GM18499 (cell line): ENCODE measurements around the gene TMEM132D.

Experiments used
- ATAC-seq: cut with Tn5 transposase; IDR thresholded peaks from one replicate; pipeline ENCODE4 v1.9.1; 2021; ENCODE audit warnings: moderate number of reproducible peaks; ENCODE audit not compliant: insufficient read depth, unreplicated experiment

Gene TMEM132D

DNA sequence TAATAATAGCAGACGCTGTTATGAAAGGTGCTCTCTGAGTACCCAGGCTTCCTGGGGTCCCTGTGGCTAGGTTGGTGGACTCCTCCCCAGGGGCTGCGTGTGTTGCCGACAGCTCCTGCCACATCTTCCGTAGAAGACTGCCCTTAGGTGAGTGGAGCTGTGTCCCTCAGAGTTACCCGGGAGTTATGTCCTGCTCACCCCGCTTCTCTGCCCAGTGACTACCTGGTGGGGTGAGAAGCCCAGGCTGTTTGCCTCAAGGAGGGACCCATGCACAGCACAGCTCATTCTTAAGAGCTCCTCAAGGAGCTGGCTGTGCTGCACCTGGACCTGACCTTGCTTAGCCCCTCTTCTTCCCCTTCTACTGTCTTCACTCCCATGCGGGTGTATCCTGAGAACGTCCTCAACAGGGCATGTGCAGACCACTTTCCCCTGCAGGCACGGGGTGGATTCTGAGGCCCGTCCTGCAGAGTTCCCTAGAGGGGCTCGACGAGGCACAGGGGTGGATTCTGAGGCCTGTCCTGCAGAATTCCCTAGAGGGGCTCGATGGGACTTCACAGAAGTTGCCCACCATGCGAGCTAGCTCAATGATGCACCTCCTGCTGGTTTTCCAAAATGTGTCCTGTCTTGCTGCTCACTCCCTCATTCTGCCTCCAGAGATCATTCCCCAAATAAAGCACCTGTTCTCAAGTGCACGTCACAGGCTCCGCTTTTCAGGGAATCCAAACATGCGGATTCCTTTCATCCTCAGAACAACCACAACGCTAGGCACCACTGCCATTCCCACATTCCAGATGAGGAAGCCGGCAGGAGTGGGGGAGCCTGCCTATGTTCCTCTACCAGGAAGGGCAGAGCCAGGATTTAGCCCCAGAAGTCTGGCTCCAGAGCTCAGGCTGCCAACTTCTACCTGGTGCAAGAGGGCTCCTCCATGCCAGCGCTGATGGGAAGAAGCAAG lies 818.7 kb downstream of the TMEM132D start:
- ATAC-seq, result no peak

GRCh38 chr12:129083121-129083840 lies 820.5 kb downstream of the TMEM132D start:
- ATAC-seq, result no peak

DNA sequence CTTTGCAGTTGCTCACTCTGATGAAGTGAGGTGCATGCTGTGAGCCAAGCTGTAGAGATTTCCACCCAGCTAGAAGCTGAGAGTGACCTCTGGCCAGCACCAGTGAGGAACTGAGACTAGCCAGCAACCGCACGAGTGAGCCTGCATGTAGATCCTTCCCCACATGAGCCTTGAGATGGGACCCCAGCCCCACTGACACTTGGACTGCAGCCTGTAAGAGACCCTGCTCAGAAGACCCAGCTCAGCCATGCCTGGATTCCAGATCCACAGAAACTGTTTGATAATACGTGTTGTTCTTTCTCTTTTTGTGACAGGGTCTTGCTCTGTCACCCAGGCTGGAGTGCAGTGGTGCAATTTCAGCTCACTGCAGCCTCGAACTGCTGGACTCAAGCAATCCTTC lies 821.4 kb downstream of the TMEM132D start:
- ATAC-seq, result no peak

GRCh38 chr12:129081755-129082250 lies 822.0 kb downstream of the TMEM132D start:
- ATAC-seq, result no peak

DNA sequence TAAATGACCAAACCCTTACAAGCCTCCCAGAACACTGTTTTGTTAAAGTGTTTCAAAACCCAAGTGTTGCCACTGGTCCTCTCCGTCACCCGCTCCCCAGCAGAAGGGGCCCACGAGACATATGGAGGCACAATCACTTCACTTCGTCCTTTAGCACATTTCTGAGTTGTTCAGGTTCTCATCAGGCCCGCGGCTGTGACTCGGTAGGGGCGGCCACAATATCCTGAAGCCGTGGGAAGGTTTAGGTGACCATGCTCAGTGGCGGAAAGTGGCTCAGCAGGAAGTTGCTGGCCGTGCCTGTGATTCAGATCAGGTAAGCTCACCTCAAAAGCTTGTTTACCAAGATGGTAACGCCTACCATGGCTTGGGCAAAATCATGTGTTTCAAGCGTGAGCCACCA lies 823.0 kb downstream of the TMEM132D start:
- ATAC-seq, result no peak

DNA sequence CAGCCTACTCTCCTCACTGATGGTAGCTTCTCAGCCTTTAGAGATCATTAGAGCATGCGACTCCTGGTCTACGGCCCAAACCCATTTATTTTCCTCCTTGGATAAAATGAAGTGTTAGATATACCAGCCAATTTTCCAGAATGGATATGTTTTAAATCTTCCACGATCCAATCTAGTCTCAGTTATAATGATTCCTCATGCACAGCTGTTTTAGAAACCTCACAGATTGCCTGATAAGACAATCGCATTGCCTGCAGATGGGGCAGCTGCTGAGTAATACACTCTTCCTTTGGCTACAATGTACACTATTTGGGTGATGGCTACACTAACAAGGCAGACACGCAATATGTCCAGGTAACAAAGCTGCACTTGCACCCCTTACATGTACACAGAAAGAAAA lies 823.4 kb downstream of the TMEM132D start:
- ATAC-seq, result no peak

GRCh38 chr12:129079719-129080118 lies 824.1 kb downstream of the TMEM132D start:
- ATAC-seq, result no peak

DNA sequence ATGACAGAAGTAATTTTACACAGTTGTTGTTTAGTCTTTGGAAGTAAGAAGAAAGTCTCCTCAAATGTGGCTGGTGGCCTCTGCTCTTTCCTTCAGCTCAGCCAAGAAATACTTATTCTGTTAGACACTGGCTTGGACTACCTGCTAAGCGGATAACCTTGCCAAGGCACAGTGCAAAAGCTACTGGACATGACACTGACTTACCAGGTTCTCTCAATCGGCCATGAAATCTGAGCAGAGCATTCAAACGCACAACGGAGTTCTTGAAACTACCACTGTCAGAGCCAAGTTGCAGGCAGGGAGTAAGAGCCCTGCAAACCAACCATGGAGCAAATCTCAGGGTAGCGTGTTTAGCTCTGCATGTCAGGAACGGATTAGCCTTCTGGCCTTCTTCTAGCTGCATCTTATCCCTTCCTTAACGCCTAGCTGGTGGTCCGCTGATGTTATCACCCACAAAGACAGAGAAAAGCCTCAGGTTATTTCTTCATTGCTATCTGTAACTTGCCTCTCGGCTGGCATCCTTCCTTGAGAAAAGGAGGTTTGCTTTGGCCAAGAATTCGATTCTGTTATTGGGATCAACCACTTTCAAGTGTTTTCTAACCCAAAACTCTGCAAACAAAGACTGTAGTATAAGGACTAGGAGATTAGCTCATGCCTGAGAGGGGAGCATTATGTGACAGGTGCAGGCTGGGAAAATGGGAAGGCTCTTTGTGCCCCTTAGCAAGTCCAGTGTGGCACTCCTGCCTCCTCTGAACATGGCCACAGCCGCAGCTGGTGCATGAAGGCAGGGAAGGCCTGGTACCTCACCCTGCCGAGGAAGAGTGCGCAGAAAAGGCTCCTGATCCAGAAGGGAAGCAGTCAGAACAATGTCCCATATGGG lies 827.1 kb downstream of the TMEM132D start:
- no peak for ATAC-seq

GRCh38 chr12:129075460-129076208 lies 828.2 kb downstream of the TMEM132D start:
- ATAC-seq, result no peak

DNA sequence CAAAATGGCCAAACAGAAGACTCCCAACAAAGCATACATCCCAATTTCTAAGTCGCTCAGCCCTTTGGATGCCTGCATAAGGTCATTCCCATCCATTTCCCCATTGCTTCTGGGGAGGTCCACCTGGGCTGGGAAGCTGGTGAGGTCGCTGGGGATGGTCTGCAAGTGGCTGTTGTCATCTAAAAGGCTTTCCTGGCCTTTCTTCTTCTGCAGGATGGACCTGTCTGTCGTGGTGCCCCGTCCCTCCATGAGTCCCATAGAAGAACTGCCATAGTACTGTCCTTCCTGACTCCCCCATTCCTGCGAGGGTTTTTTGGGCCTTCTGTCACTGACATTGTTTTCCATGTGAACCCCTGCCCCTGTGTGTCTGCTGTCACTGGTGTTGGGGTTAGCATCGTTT lies 829.4 kb downstream of the TMEM132D start:
- no peak for ATAC-seq

DNA sequence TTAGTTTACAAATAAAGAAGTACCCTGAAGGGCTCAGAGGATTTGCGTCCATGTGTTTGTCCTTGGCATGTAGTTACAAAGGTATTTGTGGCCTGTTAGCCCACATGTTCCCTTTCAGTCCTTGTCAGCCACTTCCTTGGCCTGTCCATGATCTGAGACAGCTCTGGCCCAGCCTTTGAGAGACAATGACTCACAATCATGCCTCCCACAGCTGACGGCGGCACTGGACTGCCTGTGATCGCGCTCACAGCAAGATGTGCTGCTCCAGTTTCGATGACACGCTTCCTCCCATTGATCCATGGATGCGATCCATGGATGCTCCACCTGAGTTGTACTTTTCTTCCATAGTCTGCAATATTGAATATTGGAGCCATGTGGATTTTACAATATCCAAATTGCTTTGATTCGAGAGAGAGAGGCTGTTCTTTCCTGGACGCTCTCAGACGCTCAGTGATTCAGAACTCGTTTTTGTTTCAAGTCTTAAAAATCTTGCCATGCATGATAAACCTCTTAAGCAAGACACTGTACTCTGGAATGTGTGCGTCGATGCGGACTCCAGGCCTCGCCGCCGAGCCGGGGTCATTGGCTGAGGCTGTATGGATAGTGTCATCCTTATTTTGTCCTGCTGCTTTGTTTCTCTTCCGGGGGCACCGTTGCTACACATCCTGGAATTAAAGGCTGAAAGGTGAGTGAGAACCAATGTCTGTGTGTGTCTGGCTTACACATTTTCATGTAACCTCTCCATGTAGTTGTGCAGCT lies 830.5 kb downstream of the TMEM132D start:
- ATAC-seq, result no peak

- ATAC-seq, result no peak
Observed at GRCh38 chr12:129071362-129071761, 832.5 kb downstream of the TMEM132D start.

- ATAC-seq, result no peak
Observed at GRCh38 chr12:129069886-129070285, 833.9 kb downstream of the TMEM132D start.

GRCh38 chr12:129068684-129069083 lies 835.1 kb downstream of the TMEM132D start:
- no peak for ATAC-seq

DNA sequence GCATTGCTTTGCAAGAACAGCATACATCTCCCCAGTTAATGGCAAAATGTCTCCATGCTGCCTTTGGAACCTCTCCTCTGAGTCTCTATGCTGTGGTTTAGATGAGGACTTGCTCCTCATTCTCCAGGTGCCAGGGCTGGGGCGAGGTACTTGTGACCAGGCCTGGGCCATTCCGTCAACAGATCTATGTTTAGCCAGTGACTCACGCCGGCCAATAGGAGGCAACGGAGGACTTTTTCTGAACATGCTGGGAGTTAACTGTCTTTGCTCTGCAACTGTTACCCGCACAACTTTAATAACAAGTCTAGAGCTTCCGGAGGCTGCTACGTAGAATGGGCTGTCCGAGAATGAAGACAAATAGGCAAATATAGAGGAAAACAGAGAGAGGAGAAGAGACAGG lies 836.3 kb downstream of the TMEM132D start:
- no peak for ATAC-seq

DNA sequence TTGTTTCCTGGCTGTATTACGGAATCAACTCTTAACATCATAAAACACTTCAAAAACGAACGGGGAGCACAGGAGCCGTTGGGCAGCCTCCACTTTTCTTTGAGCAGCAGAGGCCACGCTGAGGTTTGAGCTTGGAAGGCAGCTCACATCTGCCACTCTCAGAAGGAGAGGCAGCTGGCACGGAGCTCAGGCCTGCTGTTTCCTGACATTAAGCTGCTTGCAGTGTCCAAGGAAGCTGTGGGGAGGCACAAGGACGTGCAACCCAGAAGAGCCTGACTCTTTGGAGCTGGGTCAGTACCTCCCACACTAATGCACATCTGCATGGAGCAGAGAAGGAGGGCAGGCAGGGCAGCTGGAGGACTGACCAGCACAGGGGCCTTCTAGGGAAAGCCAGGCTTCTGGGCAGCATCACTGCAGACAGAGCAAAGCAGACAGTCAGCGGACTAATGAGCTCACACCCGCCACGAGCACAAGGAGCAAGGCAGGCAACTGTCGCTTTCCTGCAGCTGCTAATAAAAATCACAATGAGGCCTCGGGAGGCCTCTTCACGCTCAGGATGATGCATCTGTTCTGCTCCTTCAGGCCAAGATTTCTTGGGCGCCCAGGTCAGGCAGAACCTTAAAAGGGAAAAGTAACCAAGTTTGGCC lies 839.5 kb downstream of the TMEM132D start:
- ATAC-seq, result no peak

- no peak for ATAC-seq
Observed at GRCh38 chr12:129063600-129063999, 840.2 kb downstream of the TMEM132D start.

DNA sequence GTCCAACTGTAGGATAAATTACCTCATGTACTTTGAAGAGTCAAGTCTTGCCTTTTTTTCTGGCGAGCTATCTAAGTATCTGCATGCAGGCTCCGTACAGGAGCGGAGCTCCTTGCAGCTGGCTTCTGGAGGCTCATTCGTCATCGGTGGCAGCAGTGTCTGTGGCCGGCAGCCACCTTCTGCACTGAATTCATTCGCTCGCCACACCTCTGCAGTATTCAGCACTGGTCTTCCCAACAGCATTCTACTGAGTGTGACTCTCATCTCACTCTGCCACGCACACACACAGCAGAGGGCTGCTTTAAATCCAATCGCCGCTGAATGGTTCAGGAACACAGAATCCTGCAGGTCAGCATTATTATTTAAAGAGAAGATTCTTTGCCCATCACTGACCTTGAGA lies 850.6 kb downstream of the TMEM132D start:
- no peak for ATAC-seq
